ENCODE measurements around the gene MMP7. TPM values are rescaled to one million over a fixed set of nuclear protein-coding genes. Genes with fewer than 3 reads are reported as not detected.

MMP7 gene
- total RNA-seq, 1 experiment from 2014 or later: 0.61 TPM

DNA sequence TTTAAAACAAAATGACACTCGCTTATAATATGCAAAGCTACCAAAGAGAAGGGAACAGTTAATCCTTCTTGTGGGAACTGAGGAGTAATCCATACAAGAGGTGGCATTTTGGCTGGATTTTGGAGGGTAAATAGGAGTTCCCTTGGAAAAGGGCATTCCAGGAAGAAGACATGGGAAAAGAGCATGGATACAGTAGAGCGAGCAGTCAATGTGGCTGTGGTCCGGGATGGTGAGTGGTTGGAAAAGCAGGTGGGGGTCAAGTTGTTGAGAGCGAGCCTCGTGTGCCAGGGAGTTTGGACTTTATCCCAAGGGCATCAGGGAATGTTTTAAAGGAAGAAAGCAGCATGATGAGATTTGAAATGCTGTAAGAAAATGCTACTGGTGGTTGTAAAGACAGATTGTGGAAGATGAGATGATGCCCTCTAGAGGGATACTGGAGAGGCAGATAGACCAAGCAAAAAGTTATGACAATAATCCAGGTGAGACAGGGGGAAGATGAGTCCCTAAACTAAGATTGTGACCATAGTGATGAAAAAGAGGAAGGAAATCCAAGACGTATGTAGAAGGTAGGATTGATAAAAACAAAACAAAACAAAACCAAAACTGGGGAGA, 3.8 kb upstream of the MMP7 start:
- H3K79me2 ChIP-seq (ENCODE audit: insufficient read depth, low read length): no peaks in the 10 kb centered on the region
- no peaks in the 10 kb centered on the region for H3K9me3 ChIP-seq (ENCODE audit: control insufficient read depth in 1 of 2, insufficient read depth in 1 of 2, low read depth in 1 of 2, low read length in 2 of 2)
- H3K9me2 ChIP-seq (ENCODE audit: insufficient read depth): no peaks in the 10 kb centered on the region
- peaks cover 0 to 11% of the 10 kb centered on the region in 2 experiments; a peak in 3 of 4 replicates for H3K4me1 ChIP-seq (ENCODE audit: control insufficient read depth in 1 of 2, insufficient read depth in 2 of 2, low read length in 2 of 2)
- H4K20me1 ChIP-seq (ENCODE audit: insufficient read depth): no peaks in the 10 kb centered on the region
- TF ChIP-seq RAD21 (IDR thresholded peaks at IDR 0.05; ENCODE audit: low read depth) (peak; percentile 41), CTCF (IDR thresholded peaks at IDR 0.05 in 2 of 3, conservative IDR thresholded peaks at IDR 0.05 in 1 of 3; ENCODE audit: borderline replicate concordance in 1 of 3, insufficient read depth in 1 of 3, low read depth in 2 of 3, low read length in 2 of 3) (peak; percentile 8 to 50 (median 44); a peak in 5 of 6 replicates), SIN3A (IDR thresholded peaks at IDR 0.05; ENCODE audit: low read depth) (no peak)
- H3K27me3 ChIP-seq (ENCODE audit: insufficient read depth, low read length): no peaks in the 10 kb centered on the region
- no peaks in the 10 kb centered on the region for H3K36me3 ChIP-seq (ENCODE audit: control insufficient read depth in 1 of 2, insufficient read depth in 2 of 2, low read length in 2 of 2)
- POLR2A ChIA-PET: no interaction called here
- DNase-seq (ENCODE audit: low read depth, low spot score) (no peak), ATAC-seq (peak; percentile 69)
- H2AFZ ChIP-seq (ENCODE audit: low read depth, low read length, poor library complexity, severe bottlenecking): peak overlapping the region; percentile 68
- intact Hi-C loops (cut with micrococcal nuclease): no loop called here
- no peak overlapping the region for H3K4me3 ChIP-seq (replicated peaks in 1 of 2; ENCODE audit: low read depth in 1 of 2, low read length in 2 of 2)
- BruUV-seq (replicated peaks): no TSS peak
- no peak overlapping the region for H3K27ac ChIP-seq (ENCODE audit: low read depth, low read length)
- CTCF ChIA-PET: no interaction called here
- RAD21 ChIA-PET (ENCODE audit: low non-redundant PET in 1 of 2, low total read pairs in 2 of 2, uncharacterized antibody in 2 of 2, unreplicated experiment in 2 of 2): no interaction called here
- H3K4me2 ChIP-seq (ENCODE audit: low read length): no peak overlapping the region
- no peak overlapping the region for H3K9ac ChIP-seq (ENCODE audit: low read length)

GRCh38 chr11:102528618-102529017, 1.9 kb downstream of the MMP7 start:
- Histone ChIP-seq H3K4me3 (replicated peaks in 1 of 2; ENCODE audit: low read depth in 1 of 2, low read length in 2 of 2) (no peak overlapping the region), H3K79me2 (ENCODE audit: insufficient read depth, low read length) (no peaks in the 10 kb centered on the region), H3K27me3 (ENCODE audit: insufficient read depth, low read length) (no peaks in the 10 kb centered on the region), H3K9me2 (ENCODE audit: insufficient read depth) (no peaks in the 10 kb centered on the region), H3K4me1 (ENCODE audit: control insufficient read depth in 1 of 2, insufficient read depth in 2 of 2, low read length in 2 of 2) (peaks cover 2 to 24% of the 10 kb centered on the region in 2 experiments; a peak in 3 of 4 replicates), H3K9me3 (ENCODE audit: control insufficient read depth in 1 of 2, insufficient read depth in 1 of 2, low read depth in 1 of 2, low read length in 2 of 2) (no peaks in the 10 kb centered on the region), H2AFZ (ENCODE audit: low read depth, low read length, poor library complexity, severe bottlenecking) (peak overlapping the region; percentile 50), H3K36me3 (ENCODE audit: control insufficient read depth in 1 of 2, insufficient read depth in 2 of 2, low read length in 2 of 2) (no peaks in the 10 kb centered on the region), H4K20me1 (ENCODE audit: insufficient read depth) (no peaks in the 10 kb centered on the region), H3K4me2 (ENCODE audit: low read length) (no peak overlapping the region), H3K27ac (ENCODE audit: low read depth, low read length) (no peak overlapping the region), H3K9ac (ENCODE audit: low read length) (no peak overlapping the region)
- CTCF ChIA-PET: no interaction called here
- POLR2A ChIA-PET: no interaction called here
- intact Hi-C loops (cut with micrococcal nuclease): no loop called here
- ATAC-seq: no peak
- RAD21 ChIA-PET (ENCODE audit: low non-redundant PET in 1 of 2, low total read pairs in 2 of 2, uncharacterized antibody in 2 of 2, unreplicated experiment in 2 of 2): no interaction called here
- no TSS peak for BruUV-seq (replicated peaks)
- DNase-seq (ENCODE audit: low read depth, low spot score): no peak
- no peak for TF ChIP-seq CEBPB (IDR thresholded peaks at IDR 0.05; ENCODE audit: low read depth)
- TF ChIP-seq MAX (IDR thresholded peaks at IDR 0.05): no peak
- TF ChIP-seq ZNF274 (IDR thresholded peaks at IDR 0.05; ENCODE audit: low read depth, low read length): no peak
- TF ChIP-seq ATF3 (IDR thresholded peaks at IDR 0.05): no peak
- TF ChIP-seq, protein P1, sequence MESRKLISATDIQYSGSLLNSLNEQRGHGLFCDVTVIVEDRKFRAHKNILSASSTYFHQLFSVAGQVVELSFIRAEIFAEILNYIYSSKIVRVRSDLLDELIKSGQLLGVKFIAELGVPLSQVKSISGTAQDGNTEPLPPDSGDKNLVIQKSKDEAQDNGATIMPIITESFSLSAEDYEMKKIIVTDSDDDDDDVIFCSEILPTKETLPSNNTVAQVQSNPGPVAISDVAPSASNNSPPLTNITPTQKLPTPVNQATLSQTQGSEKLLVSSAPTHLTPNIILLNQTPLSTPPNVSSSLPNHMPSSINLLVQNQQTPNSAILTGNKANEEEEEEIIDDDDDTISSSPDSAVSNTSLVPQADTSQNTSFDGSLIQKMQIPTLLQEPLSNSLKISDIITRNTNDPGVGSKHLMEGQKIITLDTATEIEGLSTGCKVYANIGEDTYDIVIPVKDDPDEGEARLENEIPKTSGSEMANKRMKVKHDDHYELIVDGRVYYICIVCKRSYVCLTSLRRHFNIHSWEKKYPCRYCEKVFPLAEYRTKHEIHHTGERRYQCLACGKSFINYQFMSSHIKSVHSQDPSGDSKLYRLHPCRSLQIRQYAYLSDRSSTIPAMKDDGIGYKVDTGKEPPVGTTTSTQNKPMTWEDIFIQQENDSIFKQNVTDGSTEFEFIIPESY (IDR thresholded peaks at IDR 0.05; ENCODE audit: extremely low read depth, insufficient replicate concordance, low read length): no peak
- no peak for TF ChIP-seq POLR2A (IDR thresholded peaks at IDR 0.05; ENCODE audit: borderline replicate concordance, extremely low read depth, insufficient read depth, insufficient read length)
- TF ChIP-seq YY1 (IDR thresholded peaks at IDR 0.05; ENCODE audit: extremely low read depth, insufficient replicate concordance, low read depth, low read length): no peak
- TF ChIP-seq FOSL1 (IDR thresholded peaks at IDR 0.05; ENCODE audit: low read depth): no peak
- TF ChIP-seq SRF (IDR thresholded peaks at IDR 0.05; ENCODE audit: low read depth): no peak
- no peak for TF ChIP-seq TCF7L2 (IDR thresholded peaks at IDR 0.05; ENCODE audit: borderline replicate concordance, extremely low read depth, insufficient read depth, insufficient read length)
- TF ChIP-seq SP1 (IDR thresholded peaks at IDR 0.05; ENCODE audit: low read depth): no peak
- no peak for TF ChIP-seq CBX3 (IDR thresholded peaks at IDR 0.05; ENCODE audit: low read depth)
- no peak for TF ChIP-seq SIN3A (IDR thresholded peaks at IDR 0.05; ENCODE audit: low read depth)
- TF ChIP-seq RAD21 (IDR thresholded peaks at IDR 0.05; ENCODE audit: low read depth): no peak
- no peak for TF ChIP-seq EGR1 (IDR thresholded peaks at IDR 0.05; ENCODE audit: low read depth)
- no peak for TF ChIP-seq EZH2 (IDR thresholded peaks at IDR 0.05)
